Fibroblast of upper back skin (primary cell): ENCODE measurements around the gene CPN1.
"Not testable (repeated sequence)": the region's sequence is repeated elsewhere in the genome, so short reads cannot be mapped to it uniquely, and the experiment has no call there.

Experiments used
- DNase-seq: peaks from one replicate; pipeline ENCODE4 v3.0.0-alpha.2; 2013

Gene CPN1

DNA sequence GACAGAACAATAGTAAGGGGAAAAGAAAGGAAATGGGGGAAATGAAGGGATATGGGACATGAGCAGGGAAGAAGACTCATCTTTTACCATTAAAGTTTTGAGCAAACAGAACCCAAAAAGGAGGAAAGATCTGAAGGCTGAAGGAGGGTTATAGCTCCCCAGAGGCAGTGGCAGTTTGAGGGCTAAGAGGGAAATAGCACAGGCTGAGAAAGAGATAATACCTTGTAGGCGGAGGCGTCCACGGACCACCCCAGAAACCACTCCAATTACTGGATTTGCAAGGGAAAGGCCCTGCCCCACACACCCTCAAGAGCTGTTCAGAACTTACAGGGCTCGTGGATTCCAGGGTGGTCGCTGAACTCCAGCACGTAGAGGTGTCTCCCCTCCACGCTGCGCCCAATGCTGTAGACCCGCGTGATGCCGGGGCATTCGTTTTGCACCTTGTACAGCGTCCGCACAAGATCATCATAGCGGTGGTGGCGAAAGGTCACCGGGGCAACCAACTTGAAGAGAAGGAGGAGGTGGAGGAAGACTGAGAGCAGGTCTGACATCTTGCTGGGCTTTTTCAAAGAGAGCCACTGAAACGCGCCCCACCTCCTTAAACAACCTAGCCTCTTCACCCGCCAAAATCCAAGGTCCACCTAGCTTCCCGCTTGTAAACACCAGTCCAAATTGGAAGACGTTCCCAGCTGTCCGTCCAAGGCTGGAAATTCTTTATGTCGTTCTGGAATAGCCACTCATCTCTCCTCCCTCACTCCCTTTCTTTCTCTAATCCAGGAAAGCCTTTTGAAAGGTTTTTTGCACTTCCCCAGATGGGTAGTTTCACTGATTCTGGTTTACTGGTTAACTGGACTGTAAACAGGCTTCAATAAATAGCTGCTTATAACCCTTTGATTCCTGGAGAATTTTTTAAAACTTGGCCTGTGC lies at the start of gene CPN1:
TSS of gene CPN1 (minus strand) at position 795 of the 927 bp plus-strand sequence. CDS start at position 551, 244 bp downstream.
- no peak for DNase-seq

- DNase-seq = no peak
Measured at GRCh38 chr10:100130831-100131230, 49.2 kb upstream of the CPN1 start.

- no peak for DNase-seq
Measured at GRCh38 chr10:100129424-100129823, 47.8 kb upstream of the CPN1 start.

GRCh38 chr10:100128951-100129350 lies 47.3 kb upstream of the CPN1 start:
- no peak for DNase-seq

- DNase-seq = not testable (repeated sequence)
Measured at GRCh38 chr10:100125335-100125734, 43.7 kb upstream of the CPN1 start.

- no peak for DNase-seq
Measured at GRCh38 chr10:100124097-100124496, 42.4 kb upstream of the CPN1 start.

DNA sequence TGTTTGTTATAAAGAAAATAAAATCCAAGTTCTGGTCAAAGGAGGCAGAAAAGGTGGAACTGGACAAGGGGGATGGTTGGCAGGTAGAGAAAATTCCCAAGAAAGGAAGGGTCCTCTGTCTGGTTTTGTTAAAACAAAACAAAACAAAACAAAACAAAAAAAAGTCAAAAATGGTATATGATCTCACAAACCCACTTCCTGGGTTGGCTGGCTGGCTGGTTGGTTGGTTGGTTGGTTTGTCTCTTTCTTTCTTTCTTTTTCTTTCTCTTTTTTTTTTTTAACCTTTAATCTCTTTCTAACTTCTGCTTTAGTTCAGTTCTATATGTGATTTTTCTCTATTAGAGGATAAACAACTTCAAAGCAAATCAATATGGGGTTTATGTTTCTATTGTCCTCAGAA lies 41.1 kb upstream of the CPN1 start:
- DNase-seq = no peak

DNA sequence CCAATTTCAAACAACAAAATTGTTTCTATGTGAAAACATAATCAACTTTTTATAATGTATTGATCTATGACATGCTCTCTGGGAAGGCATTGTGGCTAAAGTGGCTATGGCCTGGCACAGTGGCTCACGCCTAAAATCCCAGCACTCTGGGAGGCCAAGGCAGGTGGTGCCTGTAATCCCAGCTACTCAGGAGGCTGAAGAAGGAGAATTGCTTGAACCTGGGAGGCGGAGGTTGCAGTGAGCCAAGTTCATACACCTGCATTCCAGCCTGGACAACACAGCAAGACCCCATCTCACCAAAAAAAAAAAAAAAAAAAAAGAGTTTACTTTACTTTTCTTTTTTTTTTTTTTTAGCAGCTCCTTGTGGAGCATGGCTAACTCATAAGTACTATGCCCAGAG lies 38.9 kb upstream of the CPN1 start:
- DNase-seq = no peak

DNA sequence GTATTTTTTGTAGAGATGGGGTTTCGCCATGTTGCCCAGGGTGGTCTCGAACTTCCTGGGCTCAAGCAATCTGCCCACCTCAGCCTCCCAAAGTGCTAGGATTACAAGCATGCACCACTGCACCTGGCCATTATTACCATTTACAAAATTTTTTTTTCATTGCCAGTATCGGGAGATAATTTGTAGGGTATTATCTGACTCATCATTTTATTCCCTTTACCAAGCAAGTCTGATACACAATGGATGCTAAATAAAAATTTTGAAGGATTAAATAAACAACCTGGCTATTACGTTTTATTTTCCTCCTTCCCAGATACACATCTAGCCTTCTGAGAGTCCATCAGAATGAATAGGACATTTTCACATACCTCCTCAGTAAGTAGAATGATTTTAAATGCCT lies 38.1 kb upstream of the CPN1 start:
- DNase-seq = no peak

DNA sequence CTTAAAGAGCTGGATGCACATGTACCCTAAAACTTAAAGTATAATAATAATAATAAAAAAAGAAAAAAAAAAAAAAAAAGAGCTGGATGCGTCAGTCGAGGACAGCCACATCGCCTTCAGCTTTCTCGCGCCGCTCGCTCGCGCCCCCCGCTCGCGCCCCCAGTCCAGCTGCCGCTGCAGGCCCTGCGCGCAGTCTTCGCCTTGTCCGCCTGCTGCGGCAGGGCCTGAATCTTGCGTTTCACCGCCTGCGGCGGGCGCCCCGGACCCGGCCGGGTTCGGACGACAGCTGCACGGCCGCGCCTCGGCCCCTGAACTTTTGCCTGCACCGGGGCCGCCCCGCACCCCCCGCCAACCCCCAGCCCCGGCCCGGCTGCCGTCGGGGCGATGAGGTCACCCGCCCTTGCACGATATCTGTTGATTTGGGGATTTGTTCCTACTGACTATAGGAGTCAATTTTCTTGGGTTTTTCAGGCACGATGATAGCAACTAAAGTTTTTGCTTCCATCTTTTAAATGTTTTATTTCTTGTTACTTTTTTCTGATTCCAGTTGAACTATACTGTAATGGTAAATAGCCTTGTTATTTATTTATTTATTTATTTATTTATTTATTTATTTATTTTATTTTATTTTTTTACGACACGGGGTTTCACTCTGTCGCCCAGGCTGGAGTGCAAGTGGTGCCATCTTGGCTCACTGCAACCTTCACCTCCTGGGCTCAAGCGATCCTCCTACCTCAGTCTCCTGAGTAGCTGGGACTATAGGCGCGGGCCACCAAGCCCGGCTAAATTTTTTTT lies 33.5 kb upstream of the CPN1 start:
- no peak for DNase-seq

DNA sequence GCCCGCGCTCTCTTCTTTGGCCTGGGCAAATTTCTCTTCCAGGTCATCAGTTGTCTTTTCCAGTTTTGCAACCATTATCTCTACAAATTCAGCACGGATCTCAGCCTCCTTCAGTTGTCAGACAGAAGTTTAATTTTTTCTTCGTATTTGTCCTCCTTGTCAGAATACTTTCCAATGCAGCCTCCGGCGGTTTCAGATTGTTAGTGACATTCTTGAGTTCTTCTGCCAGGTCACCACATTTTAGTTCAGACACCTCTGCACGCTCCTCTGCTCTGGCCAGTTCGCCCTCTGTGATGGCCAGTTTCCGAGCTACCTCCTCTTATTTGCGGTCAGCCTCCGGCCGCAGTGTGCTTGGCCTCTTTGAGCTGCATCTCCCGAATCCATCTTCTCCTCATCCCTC lies 32.8 kb upstream of the CPN1 start:
- no peak for DNase-seq

- DNase-seq = no peak
Measured at GRCh38 chr10:100109670-100110069, 28.0 kb upstream of the CPN1 start.

GRCh38 chr10:100106865-100107264 lies 25.2 kb upstream of the CPN1 start:
- no peak for DNase-seq

DNA sequence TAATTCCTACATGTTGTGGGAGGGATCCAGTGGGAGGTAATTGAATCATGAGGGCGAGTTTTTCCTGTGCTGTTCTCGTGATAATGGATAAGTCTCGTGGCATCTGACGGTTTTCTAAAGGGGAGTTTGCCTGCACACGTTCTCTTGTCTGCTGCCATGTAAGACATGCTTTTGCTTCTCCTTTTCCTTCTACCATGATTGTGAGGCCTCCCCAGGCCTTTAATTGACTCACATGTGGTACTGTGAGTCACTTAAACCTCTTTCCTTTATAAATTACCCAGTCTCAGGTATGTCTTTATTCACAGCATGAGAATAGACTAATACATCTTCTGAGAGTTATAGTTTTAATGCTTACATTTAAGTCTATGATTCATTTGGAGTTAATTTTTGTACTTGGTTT lies 22.6 kb upstream of the CPN1 start:
- DNase-seq = no peak

DNA sequence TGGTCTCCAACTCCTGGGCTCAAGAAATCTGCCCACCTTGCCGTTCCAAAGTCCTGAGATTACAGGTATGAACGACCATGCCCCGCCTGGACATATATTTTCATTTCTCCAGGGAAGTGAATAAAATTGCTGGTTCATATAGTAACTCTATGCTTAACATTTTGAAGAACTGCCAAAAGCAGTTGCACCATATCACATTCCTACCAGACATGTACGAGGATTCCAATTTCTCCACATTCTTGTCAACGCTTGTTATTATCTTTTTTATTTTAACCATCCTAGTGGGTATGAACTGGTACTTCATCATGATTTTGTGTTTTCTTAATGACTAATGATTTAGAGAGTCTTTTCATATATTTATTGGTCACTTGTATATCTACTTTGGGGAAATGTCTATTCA lies 21.9 kb upstream of the CPN1 start:
- peak; percentile 55 for DNase-seq

- DNase-seq = no peak
Measured at GRCh38 chr10:100101192-100102076, 19.8 kb upstream of the CPN1 start.

DNA sequence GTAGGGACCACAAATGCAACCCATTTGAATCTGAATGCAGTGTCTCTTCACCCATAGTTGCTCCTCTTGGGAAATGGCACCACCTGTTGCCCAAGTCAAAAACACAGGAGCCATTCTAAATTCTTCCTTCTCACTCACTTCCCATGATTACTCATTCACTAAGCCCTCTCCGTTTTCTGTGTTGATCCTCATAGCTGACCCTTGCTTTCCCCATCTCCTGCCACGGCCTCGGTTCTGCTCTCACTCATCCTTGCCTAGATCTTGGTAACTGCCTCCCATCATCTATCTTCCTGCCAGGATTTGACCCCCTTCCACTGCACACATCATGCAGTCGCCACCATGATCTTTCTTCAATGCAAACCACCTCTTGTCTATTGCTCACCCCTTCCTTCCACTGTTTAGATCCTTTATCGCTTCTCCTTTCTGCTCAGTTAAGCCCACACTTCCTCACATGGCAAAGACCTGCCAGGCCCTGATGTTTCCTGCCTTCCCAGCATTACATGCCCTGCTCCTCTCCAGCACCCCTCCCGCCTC lies 19.0 kb upstream of the CPN1 start:
- DNase-seq = peak; percentile 9

DNA sequence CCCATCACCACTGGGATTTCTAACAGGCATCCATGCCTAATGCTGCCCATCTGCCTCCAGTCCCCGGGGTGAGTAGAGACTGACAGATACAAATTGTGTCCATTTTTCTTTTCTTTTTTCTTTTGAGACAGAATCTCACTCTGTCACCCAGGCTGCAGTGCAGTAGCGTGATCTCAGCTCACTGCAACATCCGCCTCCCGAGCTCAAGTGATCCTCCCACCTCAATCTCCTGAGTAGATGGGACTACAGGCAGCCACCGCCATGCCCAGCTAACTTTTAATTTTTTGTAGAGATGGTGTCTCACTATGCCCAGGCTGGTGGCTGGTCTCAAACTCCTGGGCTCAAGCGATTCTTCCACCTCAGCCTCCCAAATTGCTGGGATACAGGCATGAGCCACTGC lies 7.6 kb upstream of the CPN1 start:
- no peak for DNase-seq

DNA sequence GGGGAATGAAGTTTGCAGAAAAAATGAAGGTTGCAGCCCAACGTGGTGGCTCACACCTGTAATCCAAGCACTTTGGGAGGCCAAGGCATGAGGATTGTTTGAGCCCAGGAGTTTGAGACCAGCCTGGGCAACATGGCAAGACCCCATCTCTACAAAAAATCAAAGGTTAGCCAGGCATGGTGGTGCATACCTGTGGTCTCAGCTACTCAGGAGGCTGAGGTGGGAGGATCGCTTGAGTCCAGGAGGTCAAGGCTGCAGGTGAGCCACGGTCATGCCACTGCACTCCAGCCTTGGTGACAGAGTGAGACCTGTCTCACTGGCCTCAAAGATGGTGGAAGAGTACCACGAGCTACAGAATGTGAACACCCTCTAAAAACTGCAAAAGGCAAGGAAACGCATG lies 5.0 kb upstream of the CPN1 start:
- not testable (repeated sequence) for DNase-seq

GRCh38 chr10:100085596-100085995 lies 3.9 kb upstream of the CPN1 start:
- no peak for DNase-seq

GRCh38 chr10:100083623-100084022 lies 2.0 kb upstream of the CPN1 start:
- DNase-seq = no peak

GRCh38 chr10:100082276-100082675 lies 607 bp upstream of the CPN1 start:
- DNase-seq = not testable (repeated sequence)

- no peak for DNase-seq
Measured at GRCh38 chr10:100076750-100077149, 4.9 kb downstream of the CPN1 start.
